IMR-90 (cell line): ENCODE data around the gene PHF11. TPM values are rescaled to one million over a fixed set of nuclear protein-coding genes. Genes with fewer than 3 reads are reported as not detected.

ENCODE experiments used
- ATAC-seq: fragments of 200-7000 bp; cut with Tn5 transposase; 2 replicates; pipeline ENCODE4 v1.9.1; 2020; ENCODE audit warnings: low read depth, mild to moderate bottlenecking, moderate library complexity
- BruUV-seq: library from RNA; stranded (reverse); fragments of 400-500 nt; replicated peaks from 2 replicates; lab custom pipeline; 2021; lab: Mats Ljungman, UMichigan
- CTCF ChIA-PET: fragments of 300-600 bp; formaldehyde crosslinking; extraction: SDS; loops from one replicate; lab custom pipeline; 2021; ENCODE audit warnings: antibody characterized with exemption; lab: Yijun Ruan, JAX
- POLR2A ChIA-PET: fragments of 300-600 bp; sonication (Branson Sonifier 250); formaldehyde crosslinking; loops from one replicate; lab custom pipeline; 2022; ENCODE audit warnings: antibody characterized with exemption; ENCODE audit not compliant: unreplicated experiment; lab: Charles Lee
- DNase-seq: peaks from one replicate; pipeline ENCODE4 v3.0.0; 2013
- H2AFZ ChIP-seq: replicated peaks from 2 replicates; pipeline ENCODE3; 2013; ENCODE audit warnings: low read length, mild to moderate bottlenecking; ENCODE audit not compliant: poor library complexity
- H2AK5ac ChIP-seq: 2 replicates; pipeline ENCODE4 v1.6.1; 2013; ENCODE audit warnings: low read depth, low read length, inconsistent platforms
- H2AK9ac ChIP-seq: replicated peaks from 2 replicates; pipeline ENCODE3; 2013; ENCODE audit warnings: mild to moderate bottlenecking, low read depth, low read length, moderate library complexity; ENCODE audit not compliant: poor library complexity
- H2BK120ac ChIP-seq: 2 replicates; pipeline ENCODE4 v1.6.1; 2013; ENCODE audit warnings: low read depth, low read length, inconsistent platforms
- H2BK15ac ChIP-seq: 3 replicates; pipeline ENCODE4 v1.6.1; 2013; ENCODE audit warnings: low read depth, low read length, inconsistent platforms
- H2BK20ac ChIP-seq: 2 replicates; pipeline ENCODE4 v1.6.1; 2013; ENCODE audit warnings: low read depth, mild to moderate bottlenecking, inconsistent platforms, low read length, moderate library complexity
- H2BK5ac ChIP-seq: 2 replicates; pipeline ENCODE4 v1.6.1; 2013; ENCODE audit warnings: mild to moderate bottlenecking, low read depth, low read length, inconsistent platforms; ENCODE audit not compliant: poor library complexity, severe bottlenecking
- H3K14ac ChIP-seq: replicated peaks from 2 replicates; pipeline ENCODE4 v1.6.1; 2013; ENCODE audit warnings: low read depth, low read length, inconsistent platforms
- H3K18ac ChIP-seq: 2 replicates; pipeline ENCODE4 v1.6.1; 2013; ENCODE audit warnings: low read depth, low read length, control low read depth
- H3K23ac ChIP-seq: 2 replicates; pipeline ENCODE4 v1.6.1; 2013; ENCODE audit warnings: low read depth, low read length, inconsistent platforms
- H3K27ac ChIP-seq: 2 replicates; pipeline ENCODE4 v1.5.1; 2013; ENCODE audit warnings: mild to moderate bottlenecking, control low read depth, low read length; ENCODE audit not compliant: insufficient read depth
- H3K27me3 ChIP-seq: 2 replicates; pipeline ENCODE4 v1.6.1; 2013; ENCODE audit warnings: low read length; ENCODE audit not compliant: control insufficient read depth, insufficient read depth
- H3K36me3 ChIP-seq: 2 replicates; pipeline ENCODE4 v1.6.1; 2013; ENCODE audit warnings: low read length, mixed read lengths; ENCODE audit not compliant: control insufficient read depth, insufficient read depth
- H3K4ac ChIP-seq: 2 replicates; pipeline ENCODE4 v1.6.1; 2013; ENCODE audit warnings: low read depth, low read length, inconsistent platforms
- H3K4me1 ChIP-seq: 2 replicates; pipeline ENCODE4 v1.6.1; 2013; ENCODE audit warnings: low read length, mixed read lengths; ENCODE audit not compliant: control insufficient read depth, insufficient read depth
- H3K4me2 ChIP-seq: 2 replicates; pipeline ENCODE4 v1.6.1; 2013; ENCODE audit warnings: low read depth, mild to moderate bottlenecking, control low read depth, low read length, moderate library complexity
- H3K4me3 ChIP-seq: 2 replicates; pipeline ENCODE4 v1.5.1; 2013; ENCODE audit warnings: low read depth, mild to moderate bottlenecking, control low read depth, low read length, moderate library complexity; ENCODE audit not compliant: insufficient read depth
- H3K56ac ChIP-seq: 2 replicates; pipeline ENCODE4 v1.6.1; 2013; ENCODE audit warnings: low read length, inconsistent platforms; ENCODE audit not compliant: insufficient read depth; ENCODE audit errors: extremely low read depth
- H3K79me1 ChIP-seq, 2 experiments: 2 replicates each; pipeline ENCODE4 v1.6.1; 2013; ENCODE audit warnings: low read length in 2 of 2, inconsistent platforms in 1 of 2, low read depth in 1 of 2
- H3K9ac ChIP-seq: 2 replicates; pipeline ENCODE4 v1.6.1; 2013; ENCODE audit warnings: low read depth, low read length, control low read depth
- H3K9me1 ChIP-seq: 2 replicates; pipeline ENCODE4 v1.6.1; 2013; ENCODE audit warnings: low read length, inconsistent platforms; ENCODE audit not compliant: insufficient read depth
- H3K9me3 ChIP-seq: 2 replicates; pipeline ENCODE4 v1.6.1; 2013; ENCODE audit warnings: low read length; ENCODE audit not compliant: control insufficient read depth, insufficient read depth
- H4K20me1 ChIP-seq: 2 replicates; pipeline ENCODE4 v1.6.1; 2013; ENCODE audit warnings: low read length, inconsistent platforms; ENCODE audit not compliant: insufficient read depth
- H4K5ac ChIP-seq: 2 replicates; pipeline ENCODE4 v1.6.1; 2013; ENCODE audit warnings: mild to moderate bottlenecking, low read depth, low read length, control low read depth
- H4K8ac ChIP-seq, 2 experiments: 2 replicates each; pipeline ENCODE4 v1.6.1; 2013; ENCODE audit warnings: low read depth in 2 of 2, low read length in 2 of 2, control low read depth in 1 of 2, inconsistent platforms in 1 of 2
- H4K91ac ChIP-seq: 2 replicates; pipeline ENCODE4 v1.6.1; 2013; ENCODE audit warnings: low read depth, low read length, inconsistent platforms; ENCODE audit not compliant: insufficient read depth
- BHLHE40 ChIP-seq: fragments of 150-350 bp; IDR thresholded peaks from 2 replicates; pipeline ENCODE4 v1.6.1; 2016; ENCODE audit warnings: mild to moderate bottlenecking, low read depth, low read length
- CEBPB ChIP-seq: IDR thresholded peaks from 2 replicates; pipeline ENCODE4 v1.6.1; 2012; ENCODE audit warnings: low read depth, low read length, improper control_type of control experiment
- CHD1 ChIP-seq: IDR thresholded peaks from 2 replicates; pipeline ENCODE4 v1.6.1; 2012; ENCODE audit warnings: low read depth, low read length, improper control_type of control experiment
- FOS ChIP-seq: fragments of 150-350 bp; IDR thresholded peaks from 2 replicates; pipeline ENCODE4 v1.6.1; 2016; ENCODE audit warnings: low read depth, low read length
- MAFK ChIP-seq: IDR thresholded peaks from 2 replicates; pipeline ENCODE4 v1.6.1; 2012; ENCODE audit warnings: low read depth, low read length, improper control_type of control experiment
- MAZ ChIP-seq: IDR thresholded peaks from 2 replicates; pipeline ENCODE4 v1.6.1; 2012; ENCODE audit warnings: low read depth, mild to moderate bottlenecking, low read length, improper control_type of control experiment, moderate library complexity, borderline replicate concordance
- NFE2L2 ChIP-seq: fragments of 150-350 bp; IDR thresholded peaks from 2 replicates; pipeline ENCODE4 v1.6.1; 2016; ENCODE audit warnings: low read depth, mild to moderate bottlenecking, low read length
- POLR2A ChIP-seq: IDR thresholded peaks from 2 replicates; pipeline ENCODE4 v1.6.1; 2012; ENCODE audit warnings: mild to moderate bottlenecking, low read depth, low read length
- RAD21 ChIP-seq: IDR thresholded peaks from 2 replicates; pipeline ENCODE4 v1.6.1; 2012; ENCODE audit warnings: low read length, improper control_type of control experiment
- RCOR1 ChIP-seq: IDR thresholded peaks from 2 replicates; pipeline ENCODE4 v1.6.1; 2012; ENCODE audit warnings: mild to moderate bottlenecking, low read length, improper control_type of control experiment; ENCODE audit not compliant: insufficient replicate concordance
- RFX5 ChIP-seq: IDR thresholded peaks from 2 replicates; pipeline ENCODE4 v1.8.0; 2012; ENCODE audit warnings: low read depth, mild to moderate bottlenecking, low read length, moderate library complexity
- SMC3 ChIP-seq: fragments of 150-350 bp; IDR thresholded peaks from 2 replicates; pipeline ENCODE4 v1.6.1; 2016; ENCODE audit warnings: low read depth, mild to moderate bottlenecking, antibody characterized with exemption, low read length, moderate library complexity
- WGBS, 2 experiments: methylation state at CpG; one replicate each; pipeline versions ENCODE4 v1.1.5 to v1.1.7; 2013; ENCODE audit warnings: missing lambda C conversion rate in 2 of 2; ENCODE audit not compliant: insufficient read length in 1 of 2; ENCODE audit errors: extremely low coverage in 2 of 2; 5-methylcytosine and 5-hydroxymethylcytosine counted together
- dilution Hi-C: fragments of 300-500 bp; cut with HindIII; formaldehyde crosslinking; loops from one replicate; pipeline ENCODE4 v1.14.3; 2018; ENCODE audit warnings: low sequenced_read_pairs; ENCODE audit not compliant: unreplicated experiment
- in situ Hi-C: fragments of 300-500 bp; cut with MboI; formaldehyde crosslinking; loops from 3 replicates; pipeline ENCODE4 v1.14.3; 2019; ENCODE audit warnings: low sequenced_read_pairs, inconsistent platforms, mixed read lengths
- intact Hi-C: fragments of 100-400 bp; cut with micrococcal nuclease; formaldehyde crosslinking; loops from 2 replicates; pipeline ENCODE4 v1.10.0; 2022
- polyA plus RNA-seq, 3 experiments: library from polyadenylated mRNA; depleted of rRNA; stranded (reverse); fragments of >200 nt; gene quantifications; 2 replicates each; pipeline ENCODE4 v1.2.3, GENCODE V29; 2012; ENCODE audit warnings: low replicate concordance in 1 of 3
- total RNA-seq: library from RNA; depleted of rRNA; stranded (reverse); fragments of >200 nt; gene quantifications from 2 replicates; pipeline ENCODE4 v1.2.3, GENCODE V29; 2012
- TF ChIP-seq, protein P1 (sequence below): conservative IDR thresholded peaks from 2 replicates; pipeline ENCODE4 v1.5.1; 2012; ENCODE audit warnings: mild to moderate bottlenecking, low read depth, low read length, improper control_type of control experiment
- TF ChIP-seq, protein P2 (sequence below): fragments of 150-350 bp; IDR thresholded peaks from 2 replicates; pipeline ENCODE4 v1.6.1; 2017; ENCODE audit warnings: mild to moderate bottlenecking, antibody characterized with exemption, low read length, low read depth
- TF ChIP-seq, protein P3 (sequence below): fragments of 150-350 bp; IDR thresholded peaks from 2 replicates; pipeline ENCODE4 v1.6.1; 2016; ENCODE audit warnings: low read depth, mild to moderate bottlenecking, low read length, moderate library complexity, borderline replicate concordance

Gene PHF11
- total and polyA plus RNA-seq, 2 of the 4 experiments (the other 2 are of a cell fraction): 3.9 to 15.4 TPM

DNA sequence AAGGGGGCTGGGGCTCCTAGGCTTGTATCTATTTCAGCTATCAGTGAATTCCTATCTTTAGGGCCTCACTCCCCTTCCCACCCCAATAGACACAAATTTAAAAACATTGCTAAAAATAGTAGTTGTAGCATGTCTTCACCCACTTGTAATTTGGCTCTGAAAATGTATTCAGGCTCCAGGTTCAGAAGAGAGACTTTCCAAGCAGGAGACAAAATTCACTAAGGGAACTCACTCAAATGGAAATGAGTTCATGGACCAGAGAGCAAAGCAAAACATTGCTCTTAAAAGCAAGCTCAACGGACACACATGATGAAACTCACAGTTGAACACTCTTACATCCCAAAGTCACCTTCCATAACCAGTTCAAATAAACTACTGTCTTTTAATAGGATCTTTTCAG lies 36.8 kb downstream of the PHF11 start:
- Histone ChIP-seq H3K27me3 (no peaks in the 10 kb centered on the region), H4K91ac (no peak overlapping the region), H3K23ac (no peak overlapping the region), H3K18ac (no peak overlapping the region), H2AFZ (no peak overlapping the region), H2BK20ac (no peak overlapping the region), H3K4me1 (no peaks in the 10 kb centered on the region), H4K20me1 (no peaks in the 10 kb centered on the region), H2BK120ac (no peak overlapping the region), H3K9ac (no peak overlapping the region), H3K14ac (no peak overlapping the region), H4K8ac (no peak overlapping the region), H3K79me1 (peaks cover 0 to 3% of the 10 kb centered on the region in 2 experiments; a peak in 1 of 4 replicates), H3K9me3 (no peaks in the 10 kb centered on the region), H3K56ac (no peak overlapping the region), H3K9me1 (no peaks in the 10 kb centered on the region), H4K5ac (no peak overlapping the region), H2AK5ac (no peak overlapping the region), H3K4me2 (no peak overlapping the region), H3K27ac (no peak overlapping the region), H3K4me3 (no peak overlapping the region), H2BK5ac (no peak overlapping the region), H2AK9ac (no peak overlapping the region), H2BK15ac (no peak overlapping the region), H3K4ac (no peak overlapping the region), H3K36me3 (peaks cover 10% of the 10 kb centered on the region)
- DNase-seq (no peak), ATAC-seq (no peak)
- BruUV-seq: no TSS peak
- ChIA-PET CTCF (no interaction called here), POLR2A (no interaction called here)
- no CpG with 5 or more reads among the region's 1 CpG for WGBS, 2 experiments
- in situ Hi-C loops (no loop called here), intact Hi-C loops (no loop called here), dilution Hi-C loops (no loop called here)
- TF ChIP-seq CHD1 (no peak), CEBPB (no peak), RCOR1 (no peak), MAFK (no peak), RFX5 (no peak), FOS (no peak), NFE2L2 (no peak), RAD21 (no peak), SMC3 (no peak), POLR2A (no peak), BHLHE40 (no peak), MAZ (no peak)
- TF ChIP-seq, protein P1, sequence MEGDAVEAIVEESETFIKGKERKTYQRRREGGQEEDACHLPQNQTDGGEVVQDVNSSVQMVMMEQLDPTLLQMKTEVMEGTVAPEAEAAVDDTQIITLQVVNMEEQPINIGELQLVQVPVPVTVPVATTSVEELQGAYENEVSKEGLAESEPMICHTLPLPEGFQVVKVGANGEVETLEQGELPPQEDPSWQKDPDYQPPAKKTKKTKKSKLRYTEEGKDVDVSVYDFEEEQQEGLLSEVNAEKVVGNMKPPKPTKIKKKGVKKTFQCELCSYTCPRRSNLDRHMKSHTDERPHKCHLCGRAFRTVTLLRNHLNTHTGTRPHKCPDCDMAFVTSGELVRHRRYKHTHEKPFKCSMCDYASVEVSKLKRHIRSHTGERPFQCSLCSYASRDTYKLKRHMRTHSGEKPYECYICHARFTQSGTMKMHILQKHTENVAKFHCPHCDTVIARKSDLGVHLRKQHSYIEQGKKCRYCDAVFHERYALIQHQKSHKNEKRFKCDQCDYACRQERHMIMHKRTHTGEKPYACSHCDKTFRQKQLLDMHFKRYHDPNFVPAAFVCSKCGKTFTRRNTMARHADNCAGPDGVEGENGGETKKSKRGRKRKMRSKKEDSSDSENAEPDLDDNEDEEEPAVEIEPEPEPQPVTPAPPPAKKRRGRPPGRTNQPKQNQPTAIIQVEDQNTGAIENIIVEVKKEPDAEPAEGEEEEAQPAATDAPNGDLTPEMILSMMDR: no peak
- TF ChIP-seq, protein P2, sequence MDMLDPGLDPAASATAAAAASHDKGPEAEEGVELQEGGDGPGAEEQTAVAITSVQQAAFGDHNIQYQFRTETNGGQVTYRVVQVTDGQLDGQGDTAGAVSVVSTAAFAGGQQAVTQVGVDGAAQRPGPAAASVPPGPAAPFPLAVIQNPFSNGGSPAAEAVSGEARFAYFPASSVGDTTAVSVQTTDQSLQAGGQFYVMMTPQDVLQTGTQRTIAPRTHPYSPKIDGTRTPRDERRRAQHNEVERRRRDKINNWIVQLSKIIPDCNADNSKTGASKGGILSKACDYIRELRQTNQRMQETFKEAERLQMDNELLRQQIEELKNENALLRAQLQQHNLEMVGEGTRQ: no peak
- TF ChIP-seq, protein P3, sequence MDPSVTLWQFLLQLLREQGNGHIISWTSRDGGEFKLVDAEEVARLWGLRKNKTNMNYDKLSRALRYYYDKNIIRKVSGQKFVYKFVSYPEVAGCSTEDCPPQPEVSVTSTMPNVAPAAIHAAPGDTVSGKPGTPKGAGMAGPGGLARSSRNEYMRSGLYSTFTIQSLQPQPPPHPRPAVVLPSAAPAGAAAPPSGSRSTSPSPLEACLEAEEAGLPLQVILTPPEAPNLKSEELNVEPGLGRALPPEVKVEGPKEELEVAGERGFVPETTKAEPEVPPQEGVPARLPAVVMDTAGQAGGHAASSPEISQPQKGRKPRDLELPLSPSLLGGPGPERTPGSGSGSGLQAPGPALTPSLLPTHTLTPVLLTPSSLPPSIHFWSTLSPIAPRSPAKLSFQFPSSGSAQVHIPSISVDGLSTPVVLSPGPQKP: no peak
